Astrocyte (in vitro differentiated cells and primary cell): Measurements from ENCODE around the gene MISP. TPM values are rescaled to one million over a fixed set of nuclear protein-coding genes. Genes with fewer than 3 reads are reported as not detected.
A peak's percentile ranks its signal among the peaks of the same experiment; 100 is the strongest.

Experiments
- DNase-seq: peaks from one replicate; pipeline ENCODE4 v3.0.0-alpha.2; 2010; ENCODE audit warnings: low read depth
- FAIRE-seq: peaks from 2 replicates; lab custom pipeline; 2011; peaks lifted over from hg19 to GRCh38; lab: Jason Lieb, UNC
- H2AFZ ChIP-seq: 2 replicates; pipeline ENCODE4 v1.6.0; 2012; ENCODE audit warnings: low read depth, low read length, inconsistent platforms
- H3K27ac ChIP-seq: 2 replicates; pipeline ENCODE4 v1.5.1; 2011; ENCODE audit warnings: low read depth, low read length, inconsistent platforms
- H3K27me3 ChIP-seq: 2 replicates; pipeline ENCODE4 v1.6.0; 2011; ENCODE audit warnings: low read length, inconsistent platforms; ENCODE audit not compliant: insufficient read depth
- H3K36me3 ChIP-seq: 2 replicates; pipeline ENCODE4 v1.5.1; 2011; ENCODE audit warnings: low read length, inconsistent platforms; ENCODE audit not compliant: insufficient read depth
- H3K4me1 ChIP-seq: 2 replicates; pipeline ENCODE4 v1.5.1; 2011; ENCODE audit warnings: low read length, inconsistent platforms; ENCODE audit not compliant: insufficient read depth
- H3K4me2 ChIP-seq: 2 replicates; pipeline ENCODE4 v1.6.0; 2012; ENCODE audit warnings: low read length, inconsistent platforms
- H3K4me3 ChIP-seq: 2 replicates; pipeline ENCODE4 v1.5.1; 2011; ENCODE audit warnings: low read depth, mild to moderate bottlenecking, low read length, inconsistent platforms; ENCODE audit not compliant: insufficient read depth
- H3K79me2 ChIP-seq: 2 replicates; pipeline ENCODE4 v1.6.0; 2012; ENCODE audit warnings: mild to moderate bottlenecking, low read length, inconsistent platforms; ENCODE audit not compliant: insufficient read depth
- H3K9ac ChIP-seq: 2 replicates; pipeline ENCODE4 v1.6.0; 2012; ENCODE audit warnings: mild to moderate bottlenecking, low read length, inconsistent platforms
- H3K9me3 ChIP-seq: 2 replicates; pipeline ENCODE4 v1.5.1; 2012; ENCODE audit warnings: low read depth, mild to moderate bottlenecking, low read length, inconsistent platforms; ENCODE audit not compliant: insufficient read depth
- H4K20me1 ChIP-seq: 2 replicates; pipeline ENCODE4 v1.6.0; 2012; ENCODE audit warnings: low read length, inconsistent platforms; ENCODE audit not compliant: insufficient read depth
- H3K27ac Mint-ChIP-seq: one replicate; pipeline ENCODE4 v1.8.0; 2021; ENCODE audit warnings: mild to moderate bottlenecking, mixed read lengths; ENCODE audit not compliant: unreplicated experiment
- H3K27me3 Mint-ChIP-seq: one replicate; pipeline ENCODE4 v1.8.0; 2021; ENCODE audit warnings: low read depth, mixed read lengths; ENCODE audit not compliant: unreplicated experiment
- H3K36me3 Mint-ChIP-seq: one replicate; pipeline ENCODE4 v1.8.0; 2021; ENCODE audit warnings: low read depth, mixed read lengths; ENCODE audit not compliant: unreplicated experiment
- H3K4me1 Mint-ChIP-seq: one replicate; pipeline ENCODE4 v1.8.0; 2021; ENCODE audit warnings: low read depth, mixed read lengths; ENCODE audit not compliant: unreplicated experiment
- H3K4me3 Mint-ChIP-seq: one replicate; pipeline ENCODE4 v1.8.0; 2021; ENCODE audit warnings: mild to moderate bottlenecking, moderate library complexity, mixed read lengths; ENCODE audit not compliant: unreplicated experiment
- H3K9me3 Mint-ChIP-seq: one replicate; pipeline ENCODE4 v1.8.0; 2021; ENCODE audit warnings: mild to moderate bottlenecking, mixed read lengths; ENCODE audit not compliant: unreplicated experiment
- EZH2 ChIP-seq: IDR thresholded peaks from 2 replicates; pipeline ENCODE4 v1.6.1; 2012; ENCODE audit warnings: mild to moderate bottlenecking, low read length, inconsistent platforms; ENCODE audit not compliant: insufficient read depth
- total RNA-seq: library from RNA; stranded (reverse); gene quantifications from 2 replicates; pipeline ENCODE4 v1.2.1, GENCODE V29; 2021
- TF ChIP-seq, protein P1 (sequence below): IDR thresholded peaks from 2 replicates; pipeline ENCODE4 v1.5.1; 2011; ENCODE audit warnings: low read depth, mild to moderate bottlenecking, inconsistent platforms, low read length, moderate library complexity; ENCODE audit not compliant: insufficient read depth

The MISP gene
- total RNA-seq, 1 donor from 2014 or later, result 0.43 TPM

DNA sequence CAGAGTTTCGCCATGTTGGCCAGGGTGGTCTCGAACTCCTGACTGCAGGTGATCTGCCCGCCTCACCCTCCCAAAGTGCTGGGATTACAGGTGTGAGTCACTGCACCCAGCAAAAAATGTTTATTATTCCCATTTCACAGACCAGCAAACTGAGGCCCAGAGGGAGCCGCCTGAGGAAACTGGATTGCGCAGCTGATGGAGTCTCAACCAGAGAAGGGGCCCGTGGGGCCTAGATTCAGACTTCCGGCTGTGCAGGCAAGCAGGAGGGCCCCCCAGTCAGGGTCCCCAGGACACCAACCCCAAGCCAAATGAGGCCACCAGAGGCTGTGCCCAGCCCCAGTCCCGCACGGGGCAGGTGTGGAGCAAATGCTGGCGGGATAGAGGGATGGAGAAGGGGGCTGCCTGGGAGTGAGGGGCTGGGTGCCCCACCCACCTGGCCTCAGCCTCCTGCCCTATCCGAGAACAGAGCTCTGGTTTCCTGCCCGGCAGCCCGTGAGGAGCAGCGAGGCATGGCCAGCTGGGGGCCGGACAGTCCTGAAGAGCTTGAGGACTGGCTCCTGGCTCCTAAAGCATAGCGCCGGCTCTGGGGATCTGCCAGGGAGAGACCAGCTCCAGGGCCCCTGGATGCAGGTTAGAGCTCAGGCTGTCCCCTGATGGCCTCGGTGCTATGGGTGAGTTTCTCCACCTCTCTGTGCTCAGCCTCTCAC is 22.0 kb downstream of the MISP start:
- Histone ChIP-seq H4K20me1 (no peaks in the 10 kb centered on the region), H3K9ac (no peak overlapping the region), H3K36me3 (no peaks in the 10 kb centered on the region), H3K27me3 (no peaks in the 10 kb centered on the region), H3K4me1 (peaks cover 5% of the 10 kb centered on the region), H3K4me2 (no peak overlapping the region), H3K79me2 (no peaks in the 10 kb centered on the region), H3K4me3 (no peak overlapping the region), H2AFZ (no peak overlapping the region), H3K27ac (no peak overlapping the region), H3K9me3 (no peaks in the 10 kb centered on the region)
- peaks cover 5% of the 10 kb centered on the region for H3K4me1 Mint-ChIP-seq
- no peaks in the 10 kb centered on the region for H3K36me3 Mint-ChIP-seq
- TF ChIP-seq, protein P1, sequence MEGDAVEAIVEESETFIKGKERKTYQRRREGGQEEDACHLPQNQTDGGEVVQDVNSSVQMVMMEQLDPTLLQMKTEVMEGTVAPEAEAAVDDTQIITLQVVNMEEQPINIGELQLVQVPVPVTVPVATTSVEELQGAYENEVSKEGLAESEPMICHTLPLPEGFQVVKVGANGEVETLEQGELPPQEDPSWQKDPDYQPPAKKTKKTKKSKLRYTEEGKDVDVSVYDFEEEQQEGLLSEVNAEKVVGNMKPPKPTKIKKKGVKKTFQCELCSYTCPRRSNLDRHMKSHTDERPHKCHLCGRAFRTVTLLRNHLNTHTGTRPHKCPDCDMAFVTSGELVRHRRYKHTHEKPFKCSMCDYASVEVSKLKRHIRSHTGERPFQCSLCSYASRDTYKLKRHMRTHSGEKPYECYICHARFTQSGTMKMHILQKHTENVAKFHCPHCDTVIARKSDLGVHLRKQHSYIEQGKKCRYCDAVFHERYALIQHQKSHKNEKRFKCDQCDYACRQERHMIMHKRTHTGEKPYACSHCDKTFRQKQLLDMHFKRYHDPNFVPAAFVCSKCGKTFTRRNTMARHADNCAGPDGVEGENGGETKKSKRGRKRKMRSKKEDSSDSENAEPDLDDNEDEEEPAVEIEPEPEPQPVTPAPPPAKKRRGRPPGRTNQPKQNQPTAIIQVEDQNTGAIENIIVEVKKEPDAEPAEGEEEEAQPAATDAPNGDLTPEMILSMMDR, result no peak
- TF ChIP-seq EZH2, result no peak
- no peaks in the 10 kb centered on the region for H3K27me3 Mint-ChIP-seq
- no peak for FAIRE-seq
- no peaks in the 10 kb centered on the region for H3K9me3 Mint-ChIP-seq
- no peak for DNase-seq
- no peak overlapping the region for H3K4me3 Mint-ChIP-seq
- no peak overlapping the region for H3K27ac Mint-ChIP-seq

DNA sequence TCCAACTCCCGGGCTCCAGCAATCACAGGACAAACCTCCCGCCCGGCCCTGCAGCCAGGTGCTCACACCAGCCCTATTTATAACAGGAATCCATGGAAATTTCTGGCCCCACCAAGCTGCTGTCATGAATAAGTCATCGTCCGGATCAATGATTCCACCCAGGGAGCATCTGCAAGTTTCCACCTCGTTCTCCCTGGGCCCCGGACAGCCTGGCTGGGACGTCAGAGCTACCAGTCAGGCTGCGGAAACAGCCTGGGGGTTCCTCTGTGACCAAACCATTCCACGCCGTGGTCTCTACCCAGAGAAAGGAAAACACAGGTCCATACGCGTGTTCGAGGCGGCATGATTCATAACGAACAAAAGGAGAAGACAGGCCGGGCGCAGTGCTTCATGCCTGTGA is 25.6 kb downstream of the MISP start:
- Histone ChIP-seq H2AFZ (no peak overlapping the region), H3K4me2 (no peak overlapping the region), H3K4me3 (no peak overlapping the region), H4K20me1 (no peaks in the 10 kb centered on the region), H3K79me2 (no peaks in the 10 kb centered on the region), H3K9ac (no peak overlapping the region), H3K27me3 (no peaks in the 10 kb centered on the region), H3K9me3 (no peaks in the 10 kb centered on the region), H3K27ac (no peak overlapping the region), H3K4me1 (no peaks in the 10 kb centered on the region), H3K36me3 (no peaks in the 10 kb centered on the region)
- Mint-ChIP-seq H3K36me3 (no peaks in the 10 kb centered on the region), H3K27me3 (no peaks in the 10 kb centered on the region), H3K4me1 (no peaks in the 10 kb centered on the region), H3K27ac (peak overlapping the region; percentile 26), H3K4me3 (no peak overlapping the region), H3K9me3 (no peaks in the 10 kb centered on the region)
- FAIRE-seq (no peak), DNase-seq (no peak)
- TF ChIP-seq, protein P1, result no peak
- TF ChIP-seq EZH2, result no peak
